Right lobe of liver (tissue), 6 donors: ENCODE results near the gene DLST. TPM values are rescaled to one million over a fixed set of nuclear protein-coding genes. Genes with fewer than 3 reads are reported as not detected.

Source experiments
- ATAC-seq, 4 donors: fragments of 200-7000 bp; cut with Tn5 transposase; one replicate each; pipeline ENCODE4 v1.9.1; 2020; ENCODE audit warnings: mild to moderate bottlenecking in 4 of 4, moderate library complexity in 4 of 4
- DNase-seq, 3 donors: peaks; one replicate each; pipeline ENCODE4 v3.0.0-alpha.2; 2020
- H3K27ac ChIP-seq, 3 donors: fragments of 200-600 bp; one replicate each; pipeline ENCODE4 v1.8.0; 2022
- H3K27me3 ChIP-seq, 2 donors: fragments of 200-600 bp; one replicate each; pipeline ENCODE4 v1.8.0; 2022
- H3K36me3 ChIP-seq, 4 donors: fragments of 200-600 bp; sonication (generic) in 1 of 4; one replicate each; pipeline versions ENCODE4 v1.5.1 to v1.8.0; 2017 to 2022; ENCODE audit warnings: control low read depth in 1 of 4
- H3K4me1 ChIP-seq, 4 donors: fragments of 200-600 bp; sonication (generic) in 1 of 4; one replicate each; pipeline versions ENCODE4 v1.5.1 to v1.8.0; 2017 to 2022; ENCODE audit warnings: control low read depth in 1 of 4
- H3K4me3 ChIP-seq, 3 donors: fragments of 200-600 bp; one replicate each; pipeline ENCODE4 v1.8.0; 2022
- H3K9me3 ChIP-seq, 4 donors: fragments of 200-600 bp; sonication (generic) in 1 of 4; one replicate each; pipeline versions ENCODE4 v1.5.1 to v1.8.0; 2017 to 2022; ENCODE audit warnings: control low read depth in 1 of 4
- CTCF ChIP-seq, 4 donors: fragments of 200-600 bp in 3 of 4; fragments of 450-650 bp in 1 of 4; IDR thresholded peaks; one replicate each; pipeline versions ENCODE4 v1.5.1 to v1.8.0; 2016 to 2022; ENCODE audit warnings: antibody characterized with exemption in 4 of 4, mild to moderate bottlenecking in 2 of 4
- POLR2A ChIP-seq: fragments of 450-650 bp; IDR thresholded peaks from one replicate; pipeline ENCODE4 v1.6.1; 2017; ENCODE audit warnings: antibody characterized with exemption, mild to moderate bottlenecking
- WGBS: methylation state at CpG from one replicate; pipeline ENCODE4 v1.1.6; 2018; ENCODE audit warnings: low coverage, low lambda C conversion rate; ENCODE audit not compliant: insufficient coverage; ENCODE audit errors: missing lambda C conversion rate; 5-methylcytosine and 5-hydroxymethylcytosine counted together
- intact Hi-C, 2 donors: fragments of 100-400 bp; cut with DNase I; formaldehyde crosslinking; loops; one replicate each; pipeline versions ENCODE4 v1.11.2 to v1.14.1; 2022
- total RNA-seq, 6 experiments: library from RNA; depleted of rRNA in 2 of 6; stranded (reverse); fragments of >200 nt in 2 of 6; fragmentation: NEBNext Ultra II Directional in 3 of 6; extraction: Animal tissue kit (Norgen Biotek cat#: 25700) in 3 of 6; gene quantifications; one replicate each; pipeline versions ENCODE4 v1.1.0 to v1.2.4, GENCODE V29; 2016 to 2023
- donor health status: DM: no; HTN: yes; CAD: no.
- donor health status: DM: no; HTN: no; CAD: no.
- donor health status: DM: no; HTN: no; CAD: no.
- donor health status: DM: no; HTN: yes; CAD: no.
- donor health status: DM: no; HTN: yes; CAD: no.

DLST gene
- total RNA-seq, 6 experiments from 2014 or later, result 63.8 to 112 (median 68.8) TPM

- no peak overlapping the region for H3K27ac ChIP-seq
- H3K9me3 ChIP-seq, result no peaks in the 10 kb centered on the region
- ATAC-seq (no peak), DNase-seq (peak in 1 of 3 donors; percentile 20)
- no peak for TF ChIP-seq POLR2A
- no peak for TF ChIP-seq CTCF (IDR thresholded peaks at IDR 0.05)
- WGBS, result 84% methylated on average over 6 of the region's 11 CpGs
- intact Hi-C loops, result no loop called here
- H3K4me1 ChIP-seq, result peaks cover 0 to 3% (median 0%) of the 10 kb centered on the region in 4 donors
- no peaks in the 10 kb centered on the region for H3K36me3 ChIP-seq
- H3K4me3 ChIP-seq, result no peak overlapping the region
- H3K27me3 ChIP-seq, result no peaks in the 10 kb centered on the region
Measured at GRCh38 chr14:74936151-74936550, 54.4 kb downstream of the DLST start.

GRCh38 chr14:74936731-74937130 is 55.0 kb downstream of the DLST start:
- peaks cover 0 to 9% (median under 1%) of the 10 kb centered on the region in 4 donors for H3K4me1 ChIP-seq

GRCh38 chr14:74937171-74937570 is 55.5 kb downstream of the DLST start:
- H3K27me3 ChIP-seq, result no peaks in the 10 kb centered on the region
- peaks cover 0 to 10% (median 2%) of the 10 kb centered on the region in 4 donors for H3K4me1 ChIP-seq
- intact Hi-C loops, result no loop called here
- DNase-seq (no peak), ATAC-seq (no peak)
- H3K36me3 ChIP-seq, result no peaks in the 10 kb centered on the region
- WGBS, result 60% methylated on average over 1 of the region's 2 CpGs
- no peak for TF ChIP-seq CTCF (IDR thresholded peaks at IDR 0.05)
- no peak for TF ChIP-seq POLR2A
- no peak overlapping the region for H3K27ac ChIP-seq
- no peak overlapping the region for H3K4me3 ChIP-seq
- H3K9me3 ChIP-seq, result no peaks in the 10 kb centered on the region

More at GRCh38 chr14:74936731-74937130, 55.0 kb downstream of the DLST start:
- TF ChIP-seq POLR2A (no peak), CTCF (IDR thresholded peaks at IDR 0.05) (no peak)
- H3K36me3 ChIP-seq, result no peaks in the 10 kb centered on the region
- H3K9me3 ChIP-seq, result no peaks in the 10 kb centered on the region
- intact Hi-C loops, result no loop called here
- ATAC-seq, result no peak
- no peak overlapping the region for H3K4me3 ChIP-seq
- peak in 1 of 3 donors; percentile 2 for DNase-seq
- no peaks in the 10 kb centered on the region for H3K27me3 ChIP-seq
- WGBS, result 74% methylated on average over 7 of the region's 8 CpGs
- H3K27ac ChIP-seq, result no peak overlapping the region

- H3K9me3 ChIP-seq, result no peaks in the 10 kb centered on the region
- 78% methylated on average over 4 of the region's 10 CpGs for WGBS
- no peak for ATAC-seq
- DNase-seq, result peak in 1 of 3 donors; percentile 25
- H3K27ac ChIP-seq, result peak overlapping the region in 1 of 3 donors; percentile 56
- no peaks in the 10 kb centered on the region for H3K36me3 ChIP-seq
- no peaks in the 10 kb centered on the region for H3K27me3 ChIP-seq
- H3K4me3 ChIP-seq, result no peak overlapping the region
- TF ChIP-seq POLR2A (no peak), CTCF (IDR thresholded peaks at IDR 0.05) (no peak)
- intact Hi-C loops, result no loop called here
- H3K4me1 ChIP-seq, result peaks cover 0 to 10% (median 3%) of the 10 kb centered on the region in 4 donors
Measured at GRCh38 chr14:74938531-74939495, 57.1 kb downstream of the DLST start.
